IMR-90 (cell line): ENCODE results near the gene RIMBP2. TPM values are rescaled to one million over a fixed set of nuclear protein-coding genes. Genes with fewer than 3 reads are reported as not detected.

Source experiments
- ATAC-seq: fragments of 200-7000 bp; cut with Tn5 transposase; 2 replicates; pipeline ENCODE4 v1.9.1; 2020; ENCODE audit warnings: low read depth, mild to moderate bottlenecking, moderate library complexity
- BruUV-seq: library from RNA; stranded (reverse); fragments of 400-500 nt; replicated peaks from 2 replicates; lab custom pipeline; 2021; lab: Mats Ljungman, UMichigan
- CTCF ChIA-PET: fragments of 300-600 bp; formaldehyde crosslinking; extraction: SDS; loops from one replicate; lab custom pipeline; 2021; ENCODE audit warnings: antibody characterized with exemption; lab: Yijun Ruan, JAX
- POLR2A ChIA-PET: fragments of 300-600 bp; sonication (Branson Sonifier 250); formaldehyde crosslinking; loops from one replicate; lab custom pipeline; 2022; ENCODE audit warnings: antibody characterized with exemption; ENCODE audit not compliant: unreplicated experiment; lab: Charles Lee
- DNase-seq: peaks from one replicate; pipeline ENCODE4 v3.0.0; 2013
- H2AFZ ChIP-seq: replicated peaks from 2 replicates; pipeline ENCODE3; 2013; ENCODE audit warnings: low read length, mild to moderate bottlenecking; ENCODE audit not compliant: poor library complexity
- H2AK5ac ChIP-seq: 2 replicates; pipeline ENCODE4 v1.6.1; 2013; ENCODE audit warnings: low read depth, low read length, inconsistent platforms
- H2AK9ac ChIP-seq: replicated peaks from 2 replicates; pipeline ENCODE3; 2013; ENCODE audit warnings: mild to moderate bottlenecking, low read depth, low read length, moderate library complexity; ENCODE audit not compliant: poor library complexity
- H2BK120ac ChIP-seq: 2 replicates; pipeline ENCODE4 v1.6.1; 2013; ENCODE audit warnings: low read depth, low read length, inconsistent platforms
- H2BK15ac ChIP-seq: 3 replicates; pipeline ENCODE4 v1.6.1; 2013; ENCODE audit warnings: low read depth, low read length, inconsistent platforms
- H2BK20ac ChIP-seq: 2 replicates; pipeline ENCODE4 v1.6.1; 2013; ENCODE audit warnings: low read depth, mild to moderate bottlenecking, inconsistent platforms, low read length, moderate library complexity
- H2BK5ac ChIP-seq: 2 replicates; pipeline ENCODE4 v1.6.1; 2013; ENCODE audit warnings: mild to moderate bottlenecking, low read depth, low read length, inconsistent platforms; ENCODE audit not compliant: poor library complexity, severe bottlenecking
- H3K14ac ChIP-seq: replicated peaks from 2 replicates; pipeline ENCODE4 v1.6.1; 2013; ENCODE audit warnings: low read depth, low read length, inconsistent platforms
- H3K18ac ChIP-seq: 2 replicates; pipeline ENCODE4 v1.6.1; 2013; ENCODE audit warnings: low read depth, low read length, control low read depth
- H3K23ac ChIP-seq: 2 replicates; pipeline ENCODE4 v1.6.1; 2013; ENCODE audit warnings: low read depth, low read length, inconsistent platforms
- H3K27ac ChIP-seq: 2 replicates; pipeline ENCODE4 v1.5.1; 2013; ENCODE audit warnings: mild to moderate bottlenecking, control low read depth, low read length; ENCODE audit not compliant: insufficient read depth
- H3K27me3 ChIP-seq: 2 replicates; pipeline ENCODE4 v1.6.1; 2013; ENCODE audit warnings: low read length; ENCODE audit not compliant: control insufficient read depth, insufficient read depth
- H3K36me3 ChIP-seq: 2 replicates; pipeline ENCODE4 v1.6.1; 2013; ENCODE audit warnings: low read length, mixed read lengths; ENCODE audit not compliant: control insufficient read depth, insufficient read depth
- H3K4ac ChIP-seq: 2 replicates; pipeline ENCODE4 v1.6.1; 2013; ENCODE audit warnings: low read depth, low read length, inconsistent platforms
- H3K4me1 ChIP-seq: 2 replicates; pipeline ENCODE4 v1.6.1; 2013; ENCODE audit warnings: low read length, mixed read lengths; ENCODE audit not compliant: control insufficient read depth, insufficient read depth
- H3K4me2 ChIP-seq: 2 replicates; pipeline ENCODE4 v1.6.1; 2013; ENCODE audit warnings: low read depth, mild to moderate bottlenecking, control low read depth, low read length, moderate library complexity
- H3K4me3 ChIP-seq: 2 replicates; pipeline ENCODE4 v1.5.1; 2013; ENCODE audit warnings: low read depth, mild to moderate bottlenecking, control low read depth, low read length, moderate library complexity; ENCODE audit not compliant: insufficient read depth
- H3K56ac ChIP-seq: 2 replicates; pipeline ENCODE4 v1.6.1; 2013; ENCODE audit warnings: low read length, inconsistent platforms; ENCODE audit not compliant: insufficient read depth; ENCODE audit errors: extremely low read depth
- H3K79me1 ChIP-seq, 2 experiments: 2 replicates each; pipeline ENCODE4 v1.6.1; 2013; ENCODE audit warnings: low read length in 2 of 2, inconsistent platforms in 1 of 2, low read depth in 1 of 2
- H3K9ac ChIP-seq: 2 replicates; pipeline ENCODE4 v1.6.1; 2013; ENCODE audit warnings: low read depth, low read length, control low read depth
- H3K9me1 ChIP-seq: 2 replicates; pipeline ENCODE4 v1.6.1; 2013; ENCODE audit warnings: low read length, inconsistent platforms; ENCODE audit not compliant: insufficient read depth
- H3K9me3 ChIP-seq: 2 replicates; pipeline ENCODE4 v1.6.1; 2013; ENCODE audit warnings: low read length; ENCODE audit not compliant: control insufficient read depth, insufficient read depth
- H4K20me1 ChIP-seq: 2 replicates; pipeline ENCODE4 v1.6.1; 2013; ENCODE audit warnings: low read length, inconsistent platforms; ENCODE audit not compliant: insufficient read depth
- H4K5ac ChIP-seq: 2 replicates; pipeline ENCODE4 v1.6.1; 2013; ENCODE audit warnings: mild to moderate bottlenecking, low read depth, low read length, control low read depth
- H4K8ac ChIP-seq, 2 experiments: 2 replicates each; pipeline ENCODE4 v1.6.1; 2013; ENCODE audit warnings: low read depth in 2 of 2, low read length in 2 of 2, control low read depth in 1 of 2, inconsistent platforms in 1 of 2
- H4K91ac ChIP-seq: 2 replicates; pipeline ENCODE4 v1.6.1; 2013; ENCODE audit warnings: low read depth, low read length, inconsistent platforms; ENCODE audit not compliant: insufficient read depth
- BHLHE40 ChIP-seq: fragments of 150-350 bp; IDR thresholded peaks from 2 replicates; pipeline ENCODE4 v1.6.1; 2016; ENCODE audit warnings: mild to moderate bottlenecking, low read depth, low read length
- CEBPB ChIP-seq: IDR thresholded peaks from 2 replicates; pipeline ENCODE4 v1.6.1; 2012; ENCODE audit warnings: low read depth, low read length, improper control_type of control experiment
- CHD1 ChIP-seq: IDR thresholded peaks from 2 replicates; pipeline ENCODE4 v1.6.1; 2012; ENCODE audit warnings: low read depth, low read length, improper control_type of control experiment
- FOS ChIP-seq: fragments of 150-350 bp; IDR thresholded peaks from 2 replicates; pipeline ENCODE4 v1.6.1; 2016; ENCODE audit warnings: low read depth, low read length
- MAFK ChIP-seq: IDR thresholded peaks from 2 replicates; pipeline ENCODE4 v1.6.1; 2012; ENCODE audit warnings: low read depth, low read length, improper control_type of control experiment
- MAZ ChIP-seq: IDR thresholded peaks from 2 replicates; pipeline ENCODE4 v1.6.1; 2012; ENCODE audit warnings: low read depth, mild to moderate bottlenecking, low read length, improper control_type of control experiment, moderate library complexity, borderline replicate concordance
- MXI1 ChIP-seq: IDR thresholded peaks from 2 replicates; pipeline ENCODE4 v1.6.1; 2012; ENCODE audit warnings: low read depth, mild to moderate bottlenecking, low read length, moderate library complexity, borderline replicate concordance
- NFE2L2 ChIP-seq: fragments of 150-350 bp; IDR thresholded peaks from 2 replicates; pipeline ENCODE4 v1.6.1; 2016; ENCODE audit warnings: low read depth, mild to moderate bottlenecking, low read length
- RAD21 ChIP-seq: IDR thresholded peaks from 2 replicates; pipeline ENCODE4 v1.6.1; 2012; ENCODE audit warnings: low read length, improper control_type of control experiment
- RCOR1 ChIP-seq: IDR thresholded peaks from 2 replicates; pipeline ENCODE4 v1.6.1; 2012; ENCODE audit warnings: mild to moderate bottlenecking, low read length, improper control_type of control experiment; ENCODE audit not compliant: insufficient replicate concordance
- RFX5 ChIP-seq: IDR thresholded peaks from 2 replicates; pipeline ENCODE4 v1.8.0; 2012; ENCODE audit warnings: low read depth, mild to moderate bottlenecking, low read length, moderate library complexity
- SMC3 ChIP-seq: fragments of 150-350 bp; IDR thresholded peaks from 2 replicates; pipeline ENCODE4 v1.6.1; 2016; ENCODE audit warnings: low read depth, mild to moderate bottlenecking, antibody characterized with exemption, low read length, moderate library complexity
- USF2 ChIP-seq: fragments of 150-350 bp; IDR thresholded peaks from 2 replicates; pipeline ENCODE4 v1.6.1; 2017; ENCODE audit warnings: mild to moderate bottlenecking, antibody characterized with exemption, low read length, low read depth
- WGBS, 2 experiments: methylation state at CpG; one replicate each; pipeline versions ENCODE4 v1.1.5 to v1.1.7; 2013; ENCODE audit warnings: missing lambda C conversion rate in 2 of 2; ENCODE audit not compliant: insufficient read length in 1 of 2; ENCODE audit errors: extremely low coverage in 2 of 2; 5-methylcytosine and 5-hydroxymethylcytosine counted together
- dilution Hi-C: fragments of 300-500 bp; cut with HindIII; formaldehyde crosslinking; loops from one replicate; pipeline ENCODE4 v1.14.3; 2018; ENCODE audit warnings: low sequenced_read_pairs; ENCODE audit not compliant: unreplicated experiment
- in situ Hi-C: fragments of 300-500 bp; cut with MboI; formaldehyde crosslinking; loops from 3 replicates; pipeline ENCODE4 v1.14.3; 2019; ENCODE audit warnings: low sequenced_read_pairs, inconsistent platforms, mixed read lengths
- intact Hi-C: fragments of 100-400 bp; cut with micrococcal nuclease; formaldehyde crosslinking; loops from 2 replicates; pipeline ENCODE4 v1.10.0; 2022
- polyA plus RNA-seq, 3 experiments: library from polyadenylated mRNA; depleted of rRNA; stranded (reverse); fragments of >200 nt; gene quantifications; 2 replicates each; pipeline ENCODE4 v1.2.3, GENCODE V29; 2012; ENCODE audit warnings: low replicate concordance in 1 of 3
- total RNA-seq: library from RNA; depleted of rRNA; stranded (reverse); fragments of >200 nt; gene quantifications from 2 replicates; pipeline ENCODE4 v1.2.3, GENCODE V29; 2012
- TF ChIP-seq, protein P1 (sequence below): conservative IDR thresholded peaks from 2 replicates; pipeline ENCODE4 v1.5.1; 2012; ENCODE audit warnings: mild to moderate bottlenecking, low read depth, low read length, improper control_type of control experiment
- TF ChIP-seq, protein P2 (sequence below): fragments of 150-350 bp; IDR thresholded peaks from 2 replicates; pipeline ENCODE4 v1.6.1; 2016; ENCODE audit warnings: low read depth, mild to moderate bottlenecking, low read length, moderate library complexity, borderline replicate concordance

Gene RIMBP2
- total and polyA plus RNA-seq, 2 of the 4 experiments (the other 2 are of a cell fraction) = not detected

DNA sequence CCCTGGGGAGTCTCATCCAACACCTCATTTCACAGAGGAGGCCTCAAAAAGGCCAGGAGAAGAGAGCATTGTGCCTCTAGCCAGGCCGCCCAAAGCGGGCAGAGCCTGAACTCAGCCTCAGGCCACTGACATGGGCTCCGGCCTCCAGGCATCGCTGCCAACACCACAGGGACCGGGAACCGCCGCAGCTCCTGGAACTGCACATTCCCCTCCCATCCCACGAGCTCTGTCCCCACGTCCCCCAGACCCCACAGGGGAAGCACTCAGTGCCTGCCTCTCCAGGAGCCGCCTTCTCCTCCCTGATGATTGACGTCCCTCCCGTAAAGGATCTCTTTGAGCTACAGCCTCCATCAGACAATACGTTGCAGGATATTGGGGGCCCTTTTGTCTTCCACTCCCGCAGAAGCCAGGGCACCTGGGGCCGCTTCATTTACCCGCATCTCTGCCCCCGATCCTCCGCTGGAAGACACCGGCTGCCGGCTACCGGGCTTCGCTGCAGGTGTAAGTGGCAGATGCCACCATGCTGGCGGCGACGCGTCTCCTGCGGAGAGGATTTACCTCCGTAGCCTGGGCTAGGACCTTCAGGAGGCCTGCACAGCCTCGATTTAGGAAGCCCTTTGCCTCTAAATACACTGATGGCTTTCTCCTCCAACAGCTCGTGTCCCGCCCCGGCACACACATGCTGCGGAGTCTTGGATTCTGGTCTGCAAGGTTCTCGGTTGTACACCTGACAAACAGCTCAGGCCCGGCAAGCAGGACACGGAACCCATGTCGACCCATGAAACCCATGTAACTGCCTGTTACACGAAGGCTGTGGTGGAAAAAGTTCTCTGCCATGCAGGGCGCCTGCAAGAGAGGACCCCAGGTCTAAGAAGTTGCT, 104.8 kb downstream of the RIMBP2 start:
- H3K23ac ChIP-seq = no peak overlapping the region
- H3K9ac ChIP-seq = no peak overlapping the region
- in situ Hi-C loops (no loop called here), dilution Hi-C loops (no loop called here), intact Hi-C loops (no loop called here)
- no peak overlapping the region for H3K18ac ChIP-seq
- no peaks in the 10 kb centered on the region for H3K27me3 ChIP-seq
- H4K5ac ChIP-seq = no peak overlapping the region
- no peak overlapping the region for H4K8ac ChIP-seq
- H2BK120ac ChIP-seq = no peak overlapping the region
- H3K36me3 ChIP-seq = no peaks in the 10 kb centered on the region
- H2AFZ ChIP-seq = no peak overlapping the region
- H4K20me1 ChIP-seq = no peaks in the 10 kb centered on the region
- H2BK5ac ChIP-seq = no peak overlapping the region
- H3K9me1 ChIP-seq = no peaks in the 10 kb centered on the region
- BruUV-seq = no TSS peak
- H3K14ac ChIP-seq = no peak overlapping the region
- no peaks in the 10 kb centered on the region for H3K4me1 ChIP-seq
- ATAC-seq (no peak), DNase-seq (no peak)
- POLR2A ChIA-PET = no interaction called here
- H3K9me3 ChIP-seq = peaks cover 53% of the 10 kb centered on the region
- H2BK15ac ChIP-seq = no peak overlapping the region
- no peak overlapping the region for H3K4ac ChIP-seq
- H4K91ac ChIP-seq = no peak overlapping the region
- no peak overlapping the region for H3K56ac ChIP-seq
- H2AK5ac ChIP-seq = no peak overlapping the region
- H2BK20ac ChIP-seq = no peak overlapping the region
- CTCF ChIA-PET = no interaction called here
- no peak overlapping the region for H3K27ac ChIP-seq
- H3K79me1 ChIP-seq = no peaks in the 10 kb centered on the region
- no peak overlapping the region for H3K4me3 ChIP-seq
- H2AK9ac ChIP-seq = no peak overlapping the region
- WGBS, 2 experiments = 77% methylated on average over 25 of the region's 39 CpGs; no CpG with 5 or more reads in 1 of the 2 experiments
- no peak overlapping the region for H3K4me2 ChIP-seq
- TF ChIP-seq NFE2L2 (no peak), SMC3 (no peak), CHD1 (no peak), MXI1 (no peak), BHLHE40 (no peak), MAZ (no peak), RFX5 (no peak), CEBPB (no peak), RCOR1 (no peak), FOS (no peak), MAFK (no peak), USF2 (no peak), RAD21 (no peak)
- TF ChIP-seq, protein P1, sequence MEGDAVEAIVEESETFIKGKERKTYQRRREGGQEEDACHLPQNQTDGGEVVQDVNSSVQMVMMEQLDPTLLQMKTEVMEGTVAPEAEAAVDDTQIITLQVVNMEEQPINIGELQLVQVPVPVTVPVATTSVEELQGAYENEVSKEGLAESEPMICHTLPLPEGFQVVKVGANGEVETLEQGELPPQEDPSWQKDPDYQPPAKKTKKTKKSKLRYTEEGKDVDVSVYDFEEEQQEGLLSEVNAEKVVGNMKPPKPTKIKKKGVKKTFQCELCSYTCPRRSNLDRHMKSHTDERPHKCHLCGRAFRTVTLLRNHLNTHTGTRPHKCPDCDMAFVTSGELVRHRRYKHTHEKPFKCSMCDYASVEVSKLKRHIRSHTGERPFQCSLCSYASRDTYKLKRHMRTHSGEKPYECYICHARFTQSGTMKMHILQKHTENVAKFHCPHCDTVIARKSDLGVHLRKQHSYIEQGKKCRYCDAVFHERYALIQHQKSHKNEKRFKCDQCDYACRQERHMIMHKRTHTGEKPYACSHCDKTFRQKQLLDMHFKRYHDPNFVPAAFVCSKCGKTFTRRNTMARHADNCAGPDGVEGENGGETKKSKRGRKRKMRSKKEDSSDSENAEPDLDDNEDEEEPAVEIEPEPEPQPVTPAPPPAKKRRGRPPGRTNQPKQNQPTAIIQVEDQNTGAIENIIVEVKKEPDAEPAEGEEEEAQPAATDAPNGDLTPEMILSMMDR = no peak
- TF ChIP-seq, protein P2, sequence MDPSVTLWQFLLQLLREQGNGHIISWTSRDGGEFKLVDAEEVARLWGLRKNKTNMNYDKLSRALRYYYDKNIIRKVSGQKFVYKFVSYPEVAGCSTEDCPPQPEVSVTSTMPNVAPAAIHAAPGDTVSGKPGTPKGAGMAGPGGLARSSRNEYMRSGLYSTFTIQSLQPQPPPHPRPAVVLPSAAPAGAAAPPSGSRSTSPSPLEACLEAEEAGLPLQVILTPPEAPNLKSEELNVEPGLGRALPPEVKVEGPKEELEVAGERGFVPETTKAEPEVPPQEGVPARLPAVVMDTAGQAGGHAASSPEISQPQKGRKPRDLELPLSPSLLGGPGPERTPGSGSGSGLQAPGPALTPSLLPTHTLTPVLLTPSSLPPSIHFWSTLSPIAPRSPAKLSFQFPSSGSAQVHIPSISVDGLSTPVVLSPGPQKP = no peak
